T-helper 2 cell treated with Interferon-gamma antibody and Interleukin-4, amounts not matched to agents 100 ng/mL and 5 ng/mL, for 36 hours (primary cell): ENCODE results near the gene CIROP. TPM values are rescaled to one million over a fixed set of nuclear protein-coding genes. Genes with fewer than 3 reads are reported as not detected.

Experiments used
- intact Hi-C: fragments of 100-400 bp; cut with micrococcal nuclease; formaldehyde crosslinking; loops from one replicate; pipeline ENCODE4 v1.15.1; 2023
- total RNA-seq: library from RNA; stranded (reverse); gene quantifications from 2 replicates; pipeline ENCODE4 v1.2.3, GENCODE V29; 2022

CIROP gene
- total RNA-seq, 1 donor from 2014 or later, result not detected

- intact Hi-C loops, result no loop called here
These were observed 28.2 kb upstream of the CIROP start for GRCh38 chr14:23132970-23133369.

DNA sequence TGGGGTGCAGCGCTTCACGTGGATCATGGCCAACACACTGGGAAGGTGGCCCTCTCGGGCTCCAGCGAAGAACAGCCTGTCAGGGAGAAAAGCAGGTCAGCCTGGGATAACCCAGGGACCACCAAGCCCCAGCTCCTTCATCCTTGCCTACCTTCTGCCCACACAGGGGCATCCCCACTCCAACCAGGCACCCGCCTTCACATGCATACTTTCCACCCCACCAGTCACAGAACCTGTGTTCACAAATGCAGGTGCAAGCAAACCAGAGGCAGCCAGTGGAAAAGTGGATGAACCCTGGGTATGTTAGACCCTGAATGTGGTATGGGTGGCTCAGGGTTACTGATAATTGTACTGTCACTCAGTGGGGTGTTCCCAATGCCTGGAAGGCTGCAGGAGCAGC lies 26.7 kb upstream of the CIROP start:
- intact Hi-C loops, result no loop called here

DNA sequence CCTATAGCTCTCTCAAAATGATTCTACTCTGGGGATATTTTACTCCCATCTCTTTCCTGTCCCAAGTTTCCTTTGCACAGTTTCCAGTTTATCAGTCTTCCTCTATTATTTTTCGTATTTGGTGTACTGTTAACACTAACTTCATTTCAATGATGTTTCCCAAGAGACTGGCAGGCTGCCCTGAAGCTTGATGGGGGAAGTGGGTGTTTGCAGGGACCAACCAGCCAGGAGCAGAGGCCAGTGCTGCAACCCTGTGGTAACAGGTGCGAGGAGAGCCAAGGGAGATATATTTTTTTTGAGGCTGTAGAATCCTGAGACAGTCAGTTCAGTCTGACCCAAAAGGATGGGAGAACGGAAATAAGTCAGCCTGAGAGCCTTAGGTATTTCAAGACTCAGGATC lies 26.1 kb upstream of the CIROP start:
- intact Hi-C loops, result no loop called here

DNA sequence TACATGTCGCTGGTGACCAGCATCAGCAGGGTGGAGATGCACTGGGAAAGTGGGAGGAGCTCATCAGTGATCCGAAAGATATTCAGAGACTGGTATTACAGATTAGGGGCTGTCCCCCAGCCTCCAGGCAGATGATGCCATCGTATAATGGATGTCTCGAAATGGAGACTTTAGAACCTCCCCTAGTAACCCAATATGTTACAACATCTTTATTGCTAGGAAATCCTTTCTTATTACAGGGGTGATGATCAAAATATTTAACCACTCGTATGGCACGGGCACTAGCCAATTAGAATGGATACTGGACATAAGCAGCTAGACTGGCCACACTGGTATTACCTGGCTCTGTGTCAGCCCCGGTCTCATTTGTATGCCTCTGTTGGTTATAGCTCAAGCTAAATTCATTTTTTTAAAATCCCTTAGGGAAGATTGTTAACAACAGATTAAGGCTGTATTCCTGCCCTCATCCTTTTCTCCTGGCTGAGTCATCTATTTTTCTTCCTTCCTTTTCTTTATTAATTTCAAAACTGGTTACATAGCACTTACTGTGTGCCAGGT lies 25.0 kb upstream of the CIROP start:
- intact Hi-C loops, result no loop called here

- intact Hi-C loops, result no loop called here
These were observed 24.4 kb upstream of the CIROP start for GRCh38 chr14:23128969-23129758.

DNA sequence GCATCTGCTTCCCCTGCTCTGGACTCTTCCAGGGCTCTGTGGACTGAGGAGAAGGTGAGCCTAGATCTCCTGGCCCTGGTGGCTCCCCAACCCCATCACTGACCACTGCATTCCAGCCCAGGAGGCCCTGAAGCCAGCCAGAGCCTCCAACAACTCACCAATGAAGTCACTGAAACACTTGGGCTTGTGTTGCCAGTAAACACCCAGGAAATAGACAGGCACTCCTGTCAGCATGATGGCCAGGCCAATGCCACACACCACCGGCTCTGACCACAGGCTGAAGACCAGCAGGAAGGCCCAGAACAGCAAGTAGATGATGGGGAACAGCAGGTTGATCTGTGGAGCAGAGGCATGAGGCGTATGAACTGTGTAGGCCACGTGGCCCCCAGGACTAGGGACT lies 23.1 kb upstream of the CIROP start:
- intact Hi-C loops, result no loop called here

DNA sequence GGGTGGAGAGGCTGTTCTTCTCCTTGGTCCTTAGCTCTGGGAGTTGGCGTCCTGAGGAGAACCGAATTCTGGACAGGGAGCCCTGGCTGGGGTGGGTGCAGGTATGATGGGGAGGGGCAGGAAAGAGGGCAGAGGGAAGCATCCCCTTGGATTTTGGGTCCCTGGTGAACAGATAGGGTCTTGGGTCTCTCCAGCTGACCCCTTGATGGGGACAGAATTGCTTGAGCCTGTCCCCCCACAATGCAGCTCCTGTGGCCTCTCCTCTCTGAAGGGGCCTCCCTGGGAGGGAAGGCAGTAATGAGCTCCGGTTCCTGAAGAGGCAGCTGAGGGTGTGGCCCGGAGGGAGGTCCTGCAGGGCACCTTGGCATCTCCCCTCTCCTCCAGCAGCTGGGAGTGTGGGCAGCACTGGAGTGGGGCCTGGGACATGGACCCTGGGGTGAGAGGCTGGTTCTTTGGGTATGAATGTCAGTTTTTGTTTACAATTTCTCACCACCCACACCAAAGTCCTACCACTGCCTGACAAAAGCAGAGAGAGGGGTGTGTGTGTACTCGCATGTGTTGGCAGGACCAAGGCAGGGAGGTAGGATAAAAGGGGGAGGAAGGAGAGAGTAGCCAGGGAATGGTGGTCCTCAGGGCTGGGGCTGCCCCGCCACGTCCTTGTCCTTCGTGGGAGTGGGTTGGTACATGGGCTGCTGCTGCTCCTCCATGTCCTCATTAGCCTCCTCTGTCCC lies 21.9 kb upstream of the CIROP start:
- intact Hi-C loops, result no loop called here

DNA sequence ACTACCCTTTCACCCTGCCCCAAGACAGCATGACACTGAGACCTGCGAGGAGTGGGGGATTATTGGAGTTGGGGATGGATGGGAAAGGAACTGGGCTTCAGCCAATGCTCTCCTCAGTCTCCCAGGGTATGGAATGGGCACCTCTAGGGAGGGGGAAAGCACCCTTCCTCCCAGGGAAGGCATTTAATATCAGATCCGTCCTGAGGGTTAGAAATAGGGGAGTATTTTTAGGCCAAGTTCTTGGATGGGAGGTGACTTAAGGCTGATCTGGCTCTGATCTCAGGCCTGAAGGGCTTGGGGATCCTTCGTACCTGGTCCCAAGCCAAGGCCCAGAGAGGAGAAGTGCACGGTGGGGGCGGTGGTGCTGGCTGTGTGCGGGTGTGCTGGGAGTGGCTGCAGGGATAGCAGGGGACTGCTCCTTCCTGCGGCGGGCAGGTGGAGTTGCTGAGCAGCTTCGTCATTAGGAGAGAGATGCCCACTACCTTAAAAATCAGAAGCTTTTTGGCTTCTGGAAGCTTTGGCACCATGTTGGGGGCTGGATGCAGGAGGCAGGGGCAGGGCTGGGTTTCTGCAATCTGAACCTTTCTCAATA lies 21.2 kb upstream of the CIROP start:
- intact Hi-C loops, result no loop called here

DNA sequence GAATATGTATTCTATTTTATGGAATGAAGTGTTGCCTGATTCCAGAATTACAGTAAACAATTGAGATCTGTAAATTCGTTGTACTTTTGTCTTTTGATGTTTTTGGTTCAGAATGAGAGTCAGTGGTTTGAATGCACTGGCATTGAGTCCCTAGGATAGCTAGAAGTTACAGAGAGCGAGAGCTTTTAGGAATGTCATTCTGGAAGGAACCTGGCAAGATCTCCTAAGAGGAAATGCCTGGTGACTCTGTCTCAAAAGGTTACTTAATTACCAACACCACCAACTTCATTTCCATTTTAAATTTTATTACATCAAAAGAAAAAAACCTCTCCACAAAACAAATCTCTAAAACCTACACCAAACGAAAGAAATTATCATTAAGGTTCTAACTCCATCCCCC lies 20.2 kb upstream of the CIROP start:
- intact Hi-C loops, result no loop called here

DNA sequence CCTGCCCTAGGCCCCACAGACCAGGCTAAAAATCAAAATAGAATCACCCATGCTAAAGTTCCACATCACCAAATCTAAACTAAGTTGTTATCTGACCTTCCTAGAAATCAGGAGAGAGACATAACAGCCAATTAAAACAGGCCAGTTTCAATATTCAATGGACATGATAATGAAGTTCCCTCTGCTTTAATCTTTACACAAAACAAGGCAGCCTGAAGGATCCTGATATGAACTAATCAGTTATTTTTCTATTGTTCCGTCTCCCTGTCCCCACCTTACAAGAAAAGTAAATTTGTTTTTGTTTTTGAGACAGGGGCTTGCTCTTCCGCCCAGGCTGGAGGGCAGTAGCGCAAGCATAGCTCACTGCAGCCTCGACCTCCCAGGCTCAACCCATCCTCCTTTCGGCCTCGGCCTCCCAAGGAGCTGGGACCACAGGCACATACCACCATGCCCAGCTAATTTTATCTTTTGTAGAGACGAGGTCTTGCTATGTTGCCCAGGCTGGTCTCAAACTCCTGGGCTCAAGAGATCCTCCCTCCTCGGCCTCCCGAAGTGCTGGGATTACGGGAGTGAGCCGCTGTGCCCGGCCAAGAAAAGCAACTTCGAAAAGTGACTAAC lies 19.7 kb upstream of the CIROP start:
- intact Hi-C loops, result loop anchor here (5.0 kb wide), 1 partner anchor 173 kb away; no protein-coding TSS in a partner anchor

DNA sequence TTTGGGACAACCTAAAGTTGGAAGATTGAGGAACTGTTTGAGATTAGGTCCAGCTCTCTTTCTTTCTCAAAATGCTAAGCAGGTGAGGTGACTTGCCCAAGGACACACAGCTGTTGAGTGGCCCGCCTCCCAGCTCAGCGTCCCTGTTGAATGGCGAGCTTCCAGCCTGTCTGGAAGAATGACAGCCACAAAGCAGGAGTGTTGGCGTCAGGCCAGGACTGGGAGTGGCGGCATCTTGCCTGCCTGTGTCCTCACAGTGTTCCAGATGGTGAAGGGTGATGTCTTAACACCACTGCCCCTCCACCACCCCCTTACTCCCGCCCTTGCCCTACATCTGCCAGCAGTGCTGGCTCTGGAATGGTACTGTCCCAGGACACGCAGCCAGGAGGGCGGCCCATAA lies 18.6 kb upstream of the CIROP start:
- intact Hi-C loops, result loop anchor here (5.0 kb wide), 1 partner anchor 174 kb away; no protein-coding TSS in a partner anchor

- intact Hi-C loops, result loop anchor here (5.0 kb wide), 1 partner anchor 175 kb away; no protein-coding TSS in a partner anchor
These were observed 17.3 kb upstream of the CIROP start for GRCh38 chr14:23122086-23122485.

DNA sequence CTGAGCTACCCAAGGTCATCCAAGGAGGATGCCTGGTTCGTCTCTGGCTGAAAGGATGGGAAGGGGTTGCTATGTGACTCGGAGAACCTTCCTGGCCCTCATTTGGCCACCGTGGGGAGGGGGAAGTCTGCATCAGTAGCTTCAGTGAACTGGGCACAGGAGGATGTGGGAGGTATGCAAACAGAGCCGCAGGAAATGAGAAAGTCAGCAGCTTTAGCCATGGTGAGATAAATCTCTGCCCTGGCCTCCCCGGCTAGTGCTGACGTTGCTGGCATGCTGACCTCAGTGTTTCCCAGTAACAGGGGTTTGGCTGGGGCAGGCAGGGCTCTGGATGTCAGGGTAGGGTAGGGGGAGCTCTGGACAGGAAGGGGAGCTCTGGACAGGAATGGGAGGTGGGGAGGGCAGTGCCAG lies 16.6 kb upstream of the CIROP start:
- intact Hi-C loops, result loop anchor here (1.0 to 5.0 kb wide), 2 partner anchors 66 to 176 kb away; no protein-coding TSS in a partner anchor

DNA sequence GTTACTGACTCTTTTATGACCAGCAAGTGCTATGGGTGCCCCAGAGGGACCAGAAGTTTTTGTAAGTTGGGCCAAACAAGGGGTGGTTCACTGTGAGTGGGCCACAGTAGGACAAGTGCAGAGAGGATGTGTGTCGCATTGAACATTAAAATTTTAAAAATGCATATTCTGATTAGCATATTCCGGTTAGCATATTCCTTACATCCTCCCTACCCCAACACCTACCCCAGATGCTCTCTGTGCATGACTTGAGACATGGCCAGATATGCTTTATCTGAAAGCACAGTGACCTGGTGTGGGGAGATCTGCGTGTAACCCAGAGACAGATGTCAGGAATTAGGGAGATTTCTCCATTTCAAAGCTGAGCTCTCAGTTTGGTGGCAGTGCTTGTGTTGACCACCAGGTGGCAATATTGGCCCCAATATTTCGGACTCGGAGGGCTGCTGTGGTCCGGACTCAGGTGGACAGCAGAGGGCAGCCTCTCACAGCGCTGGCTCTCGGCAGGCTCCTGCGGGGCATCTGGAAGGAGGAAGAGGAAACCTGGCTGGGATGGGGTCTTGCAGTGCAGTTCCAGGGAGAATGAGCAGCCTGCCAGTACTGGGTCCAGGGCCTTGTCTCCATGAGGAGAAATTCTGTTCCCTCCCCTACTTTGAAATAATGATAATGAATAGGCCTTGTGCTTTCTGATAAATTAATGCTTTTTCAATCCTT lies 15.9 kb upstream of the CIROP start:
- intact Hi-C loops, result loop anchor here (1.0 to 5.0 kb wide), 3 partner anchors 67 to 260 kb away; no protein-coding TSS in a partner anchor

DNA sequence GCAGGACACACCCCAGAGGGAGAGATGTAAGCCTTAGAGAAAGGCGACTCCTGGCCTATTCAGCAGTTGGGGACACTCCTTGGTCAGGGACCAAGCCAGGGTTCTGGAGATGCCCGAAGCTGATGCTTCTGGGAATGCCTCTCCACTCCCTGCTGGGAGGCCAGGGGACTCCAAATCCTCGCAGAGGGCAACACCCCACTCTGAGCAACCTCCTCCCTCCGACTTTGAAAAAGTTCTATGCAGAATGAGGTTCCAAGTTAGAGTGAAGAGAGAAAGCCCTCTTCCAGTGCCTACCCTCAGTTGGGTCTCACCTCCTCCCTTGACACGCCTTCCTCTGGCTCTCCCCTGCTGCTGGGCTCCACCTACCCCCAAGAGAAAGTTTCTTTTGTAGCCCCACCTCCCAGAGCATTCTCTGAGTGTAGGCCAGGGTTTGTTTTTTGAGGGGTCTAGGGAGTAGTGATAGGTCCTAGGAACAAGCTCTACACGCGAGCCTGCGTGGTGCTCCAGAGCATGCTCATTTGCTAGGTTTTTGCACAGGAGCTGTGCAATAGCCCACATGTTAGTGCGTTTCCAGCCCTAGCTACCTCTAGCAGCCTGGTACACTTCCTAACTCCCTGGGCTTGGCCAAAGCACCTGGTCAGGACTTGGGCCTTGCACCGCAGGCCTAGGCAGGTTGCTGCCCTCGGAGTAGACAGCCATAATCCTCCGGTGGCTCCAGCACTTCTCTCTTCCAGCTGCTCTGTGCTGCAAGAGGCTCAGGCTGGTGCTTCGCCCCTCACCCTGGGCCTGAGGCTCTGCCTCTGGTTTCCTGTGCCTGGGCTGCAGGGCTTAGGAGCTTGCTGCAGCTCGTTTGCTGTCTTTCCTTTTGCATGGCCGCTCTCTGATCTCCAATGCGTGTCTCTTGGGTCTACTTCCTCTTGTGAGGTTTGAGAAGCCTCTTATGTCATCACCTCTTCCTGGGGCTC lies 14.9 kb upstream of the CIROP start:
- intact Hi-C loops, result loop anchor here (1.0 to 5.0 kb wide), 2 partner anchors 178 to 261 kb away; no protein-coding TSS in a partner anchor

DNA sequence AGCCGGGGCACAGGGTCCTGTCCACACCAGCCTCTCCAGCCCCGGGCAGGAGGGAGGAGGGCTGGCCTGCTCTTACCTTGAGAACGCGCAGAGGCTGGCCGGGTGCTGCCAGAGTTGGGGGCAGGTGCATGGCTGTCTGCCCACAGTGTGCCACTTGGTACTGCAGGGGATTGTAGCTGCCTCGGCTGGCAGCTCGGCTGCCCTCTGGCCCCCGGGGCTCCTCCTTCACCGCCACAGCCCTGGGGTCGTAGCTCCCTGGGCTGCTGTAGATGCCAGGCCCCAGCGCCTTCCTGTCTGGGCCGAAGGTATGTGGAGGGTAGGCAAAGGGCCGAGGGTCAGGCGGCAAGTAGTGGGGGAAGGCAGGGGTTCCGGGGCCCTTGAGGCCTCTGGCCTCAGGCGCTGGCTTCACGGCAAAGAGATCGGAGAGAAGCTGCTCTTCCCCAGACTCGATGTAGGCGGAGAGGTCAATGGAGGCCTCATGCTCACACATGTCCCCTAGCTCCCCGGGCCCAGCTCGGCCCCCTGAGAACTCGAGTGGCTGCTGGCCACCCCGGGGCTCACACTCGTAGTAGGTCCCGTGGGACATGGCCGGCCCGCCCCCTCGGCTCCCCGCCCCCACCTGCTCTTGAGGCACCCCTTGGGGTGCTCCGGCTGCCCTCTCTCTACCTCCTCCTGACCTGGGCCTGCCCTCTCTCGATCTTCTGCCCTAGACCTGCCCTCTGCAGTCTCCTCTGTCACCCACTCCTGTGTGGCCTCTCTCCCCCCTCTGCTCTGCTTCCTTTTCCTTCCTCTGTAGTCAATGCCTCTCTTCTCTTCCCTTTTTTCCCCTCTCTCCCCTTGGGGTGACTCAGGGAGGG lies 13.9 kb upstream of the CIROP start, which contains the start of gene CEBPE:
Gene CEBPE (minus strand): TSS at position 750 of the 857 bp plus-strand sequence. CDS start 164 bp downstream, at position 586.
- intact Hi-C loops, result no loop called here

DNA sequence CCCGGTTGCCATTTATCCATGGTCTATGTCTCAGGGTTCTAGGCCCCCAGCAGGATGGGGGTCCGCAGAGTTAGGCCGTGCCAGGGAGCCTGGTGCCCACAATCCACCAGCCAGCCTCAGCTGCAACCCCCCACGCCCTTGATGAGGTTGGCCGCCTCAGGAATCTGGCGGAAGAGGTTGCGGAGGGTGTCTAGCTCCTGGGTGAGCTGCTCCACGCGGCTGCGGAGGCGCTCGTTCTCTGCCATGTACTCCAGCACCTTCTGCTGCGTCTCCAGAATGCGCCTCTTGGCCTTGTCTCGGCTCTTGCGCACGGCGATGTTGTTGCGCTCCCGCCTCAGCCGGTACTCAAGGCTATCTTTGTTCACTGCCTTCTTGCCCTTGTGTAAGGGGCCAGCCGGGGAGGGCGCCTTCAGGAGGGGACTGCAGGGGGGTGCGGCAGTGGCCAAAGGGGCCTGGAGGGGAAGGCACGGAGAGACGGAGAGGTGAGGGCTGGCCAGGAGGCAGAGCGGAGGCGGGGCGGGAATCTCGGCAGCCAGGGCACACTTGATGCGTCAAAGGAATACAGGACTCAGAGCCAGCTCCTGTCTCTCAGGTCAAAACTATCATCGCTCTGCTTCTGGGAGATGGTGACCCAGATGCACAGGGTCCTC lies 12.7 kb upstream of the CIROP start:
- intact Hi-C loops, result no loop called here

DNA sequence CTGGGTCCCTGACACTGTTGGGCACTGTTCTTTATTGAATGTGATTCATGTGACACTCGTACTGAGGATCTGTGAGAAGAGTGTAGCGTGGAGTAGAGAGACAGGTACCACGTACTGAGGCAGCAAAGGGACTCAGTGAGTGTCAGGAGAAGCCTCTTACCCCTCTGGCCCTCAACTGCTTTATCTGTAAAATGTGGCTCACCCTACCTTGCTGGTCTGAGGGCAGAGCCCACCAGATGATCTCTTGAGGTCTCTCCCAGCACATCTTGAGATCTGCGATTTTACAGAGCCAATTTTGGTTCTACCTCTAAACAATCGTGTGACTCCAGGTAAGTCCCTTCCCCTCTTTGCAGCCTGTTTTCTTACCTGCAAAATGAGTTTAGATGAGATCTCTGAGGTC lies 11.1 kb upstream of the CIROP start:
- intact Hi-C loops, result no loop called here
